Measurements from ENCODE around the gene SSNA1. TPM values are rescaled to one million over a fixed set of nuclear protein-coding genes. Genes with fewer than 3 reads are reported as not detected.

Gene SSNA1
- total and polyA plus RNA-seq, 5 donors from 2014 or later, result 54.3 to 150 (median 124) TPM

DNA sequence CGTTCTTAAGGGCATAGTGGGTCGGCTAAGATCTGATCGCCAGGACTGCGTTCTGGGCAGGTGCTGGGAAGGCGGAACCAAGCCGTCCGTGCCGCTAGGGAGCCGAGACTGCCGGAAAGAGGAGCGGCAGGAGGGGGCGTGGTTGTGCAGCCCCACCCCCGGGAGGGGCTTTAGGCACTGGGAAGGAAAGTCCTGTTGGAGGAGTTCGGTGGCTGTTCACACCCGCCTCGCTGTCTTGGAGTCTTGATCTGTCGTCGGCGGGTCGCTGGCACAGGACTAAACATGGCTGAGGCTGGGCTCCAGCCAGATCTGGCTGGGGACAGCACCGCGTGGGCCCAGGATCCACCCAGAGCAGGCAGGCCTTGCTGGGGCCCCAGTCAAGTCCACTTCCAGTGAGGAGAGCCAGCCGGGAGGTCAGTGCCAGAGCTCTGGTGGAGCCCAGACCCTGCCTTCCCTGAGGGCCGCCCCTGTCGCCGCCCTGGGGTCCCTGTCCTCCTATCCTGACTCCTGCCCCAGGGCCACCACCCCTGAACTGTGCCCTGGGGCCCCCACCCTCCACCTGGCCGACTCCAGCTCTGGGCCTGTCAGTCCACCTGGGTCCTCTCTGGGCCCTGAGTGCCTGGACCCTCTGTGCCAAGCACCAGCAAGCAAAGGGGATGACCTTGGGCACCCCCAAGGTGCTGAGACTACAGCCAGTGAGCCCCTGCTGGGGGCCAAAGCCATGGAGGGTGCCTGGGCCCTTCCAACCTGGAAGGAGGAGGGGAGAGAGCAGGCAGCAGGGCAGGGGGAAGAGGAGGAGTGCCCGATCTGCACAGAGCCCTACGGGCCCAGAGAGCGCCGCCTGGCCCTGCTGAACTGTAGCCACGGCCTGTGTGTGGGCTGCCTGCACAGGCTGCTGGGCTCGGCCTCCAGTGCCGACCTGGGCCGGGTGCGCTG is 29.1 kb downstream of the SSNA1 start:
- no peak overlapping the region for H3K27ac Mint-ChIP-seq
- H3K9me3 Mint-ChIP-seq, result no peaks in the 10 kb centered on the region
- no peak for ATAC-seq (ENCODE audit: low read depth in 2 of 2)
- no peak for DNase-seq
- no peak overlapping the region for H3K4me3 ChIP-seq (ENCODE audit: low read depth, low read length)
- no peaks in the 10 kb centered on the region for H3K27me3 Mint-ChIP-seq
- no peaks in the 10 kb centered on the region for H3K27me3 ChIP-seq (ENCODE audit: control insufficient read depth, insufficient read depth, low read length)
- no peaks in the 10 kb centered on the region for H3K9me3 ChIP-seq (ENCODE audit: control insufficient read depth in 2 of 2, low read length in 2 of 2)
- peak overlapping the region in 1 of 4 donors; percentile 47 for H3K4me3 Mint-ChIP-seq
- no peaks in the 10 kb centered on the region for H3K4me1 Mint-ChIP-seq
- no peaks in the 10 kb centered on the region for H3K36me3 Mint-ChIP-seq
- H3K27ac ChIP-seq (ENCODE audit: insufficient read depth, low read length, poor library complexity, severe bottlenecking), result no peak overlapping the region
- H3K36me3 ChIP-seq (ENCODE audit: control insufficient read depth, insufficient read depth, low read length), result no peaks in the 10 kb centered on the region
- H3K4me1 ChIP-seq (ENCODE audit: control insufficient read depth, insufficient read depth, low read length, poor library complexity, severe bottlenecking), result peaks cover 4% of the 10 kb centered on the region

DNA sequence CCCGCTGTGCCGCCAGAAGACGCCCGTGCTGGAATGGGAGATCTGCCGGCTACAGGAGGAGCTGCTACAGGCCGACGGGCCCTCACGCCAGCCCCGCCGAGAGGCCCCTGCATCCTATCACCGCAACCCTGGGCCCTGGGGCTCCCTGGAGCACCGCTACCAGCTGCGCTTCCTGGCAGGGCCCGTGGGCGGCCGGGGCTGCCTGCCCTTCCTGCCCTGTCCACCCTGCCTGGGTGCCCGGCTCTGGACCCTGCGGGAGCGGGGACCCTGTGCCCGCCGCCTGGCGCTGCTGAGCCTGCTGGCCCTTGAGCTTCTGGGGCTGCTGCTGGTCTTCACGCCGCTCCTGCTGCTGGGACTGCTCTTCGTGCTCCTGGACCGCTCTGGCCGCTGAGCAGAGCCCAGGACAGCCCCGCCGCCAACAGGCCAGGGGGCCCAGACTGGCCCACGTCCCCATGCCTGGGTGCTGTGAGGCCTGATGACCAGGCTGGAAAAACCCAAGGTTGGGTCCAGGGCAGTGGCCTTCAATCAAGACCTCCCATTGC is 29.8 kb downstream of the SSNA1 start:
- Mint-ChIP-seq H3K9me3 (no peaks in the 10 kb centered on the region), H3K36me3 (no peaks in the 10 kb centered on the region), H3K4me1 (peaks cover 0 to 6% (median under 1%) of the 10 kb centered on the region in 4 donors), H3K27me3 (no peaks in the 10 kb centered on the region), H3K27ac (no peak overlapping the region), H3K4me3 (no peak overlapping the region)
- no peaks in the 10 kb centered on the region for H3K36me3 ChIP-seq (ENCODE audit: control insufficient read depth, insufficient read depth, low read length)
- peaks cover 10% of the 10 kb centered on the region for H3K4me1 ChIP-seq (ENCODE audit: control insufficient read depth, insufficient read depth, low read length, poor library complexity, severe bottlenecking)
- no peak overlapping the region for H3K4me3 ChIP-seq (ENCODE audit: low read depth, low read length)
- H3K27me3 ChIP-seq (ENCODE audit: control insufficient read depth, insufficient read depth, low read length), result no peaks in the 10 kb centered on the region
- no peak for DNase-seq
- no peak overlapping the region for H3K27ac ChIP-seq (ENCODE audit: insufficient read depth, low read length, poor library complexity, severe bottlenecking)
- ATAC-seq (ENCODE audit: low read depth in 2 of 2), result no peak
- no peaks in the 10 kb centered on the region for H3K9me3 ChIP-seq (ENCODE audit: control insufficient read depth in 2 of 2, low read length in 2 of 2)

DNA sequence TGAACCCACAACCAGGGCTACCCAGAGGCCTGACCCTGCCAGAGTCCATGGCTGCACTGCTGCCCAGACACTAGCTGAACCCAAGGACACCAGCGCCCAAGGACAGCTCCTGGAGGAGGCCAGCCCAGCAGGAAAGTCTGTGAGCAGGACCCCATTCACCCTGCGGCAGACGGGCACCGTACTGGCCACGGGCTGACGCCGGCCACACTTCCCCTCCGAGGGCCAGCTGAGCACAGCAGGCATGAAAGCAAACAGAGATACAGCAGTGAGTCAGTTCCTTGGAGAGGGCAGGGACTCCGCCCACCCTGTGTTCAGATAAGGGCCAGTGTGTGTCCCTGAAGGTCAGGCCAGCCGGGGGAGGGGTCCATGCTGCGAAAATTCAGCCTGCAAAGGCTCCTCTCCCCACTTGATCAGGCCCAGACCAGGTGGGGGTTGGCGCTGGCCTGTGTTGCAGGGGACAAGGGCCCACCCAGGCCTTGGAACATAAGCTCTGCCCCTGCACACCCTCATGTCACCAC is 30.3 kb downstream of the SSNA1 start:
- no peak overlapping the region for H3K27ac Mint-ChIP-seq
- H3K4me3 Mint-ChIP-seq, result no peak overlapping the region
- H3K9me3 Mint-ChIP-seq, result no peaks in the 10 kb centered on the region

GRCh38 chr9:137219757-137220316 is 31.4 kb downstream of the SSNA1 start:
- Mint-ChIP-seq H3K4me1 (peaks cover 0 to 10% (median 3%) of the 10 kb centered on the region in 4 donors), H3K4me3 (peak overlapping the region in 3 of 4 donors; percentile 11 to 46 (median 25)), H3K27ac (no peak overlapping the region), H3K27me3 (no peaks in the 10 kb centered on the region), H3K9me3 (no peaks in the 10 kb centered on the region), H3K36me3 (no peaks in the 10 kb centered on the region)
- H3K4me1 ChIP-seq (ENCODE audit: control insufficient read depth, insufficient read depth, low read length, poor library complexity, severe bottlenecking), result peaks cover 17% of the 10 kb centered on the region
- no peaks in the 10 kb centered on the region for H3K9me3 ChIP-seq (ENCODE audit: control insufficient read depth in 2 of 2, low read length in 2 of 2)
- H3K36me3 ChIP-seq (ENCODE audit: control insufficient read depth, insufficient read depth, low read length), result no peaks in the 10 kb centered on the region
- H3K4me3 ChIP-seq (ENCODE audit: low read depth, low read length), result no peak overlapping the region
- DNase-seq, result no peak
- no peaks in the 10 kb centered on the region for H3K27me3 ChIP-seq (ENCODE audit: control insufficient read depth, insufficient read depth, low read length)
- ATAC-seq (ENCODE audit: low read depth in 2 of 2), result no peak
- no peak overlapping the region for H3K27ac ChIP-seq (ENCODE audit: insufficient read depth, low read length, poor library complexity, severe bottlenecking)

More for the DNA sequence above, 30.3 kb downstream of the SSNA1 start:
- Mint-ChIP-seq H3K36me3 (no peaks in the 10 kb centered on the region), H3K27me3 (no peaks in the 10 kb centered on the region), H3K4me1 (peaks cover 0 to 6% (median 3%) of the 10 kb centered on the region in 4 donors)
- Histone ChIP-seq H3K27me3 (ENCODE audit: control insufficient read depth, insufficient read depth, low read length) (no peaks in the 10 kb centered on the region), H3K4me1 (ENCODE audit: control insufficient read depth, insufficient read depth, low read length, poor library complexity, severe bottlenecking) (peaks cover 13% of the 10 kb centered on the region), H3K4me3 (ENCODE audit: low read depth, low read length) (no peak overlapping the region), H3K9me3 (ENCODE audit: control insufficient read depth in 2 of 2, low read length in 2 of 2) (no peaks in the 10 kb centered on the region), H3K27ac (ENCODE audit: insufficient read depth, low read length, poor library complexity, severe bottlenecking) (no peak overlapping the region), H3K36me3 (ENCODE audit: control insufficient read depth, insufficient read depth, low read length) (no peaks in the 10 kb centered on the region)
- ATAC-seq (ENCODE audit: low read depth in 2 of 2) (no peak), DNase-seq (no peak)

- Mint-ChIP-seq H3K27me3 (no peaks in the 10 kb centered on the region), H3K27ac (no peak overlapping the region), H3K4me3 (peak overlapping the region in 3 of 4 donors; percentile 15 to 73 (median 25)), H3K36me3 (no peaks in the 10 kb centered on the region), H3K4me1 (peaks cover 0 to 10% (median 3%) of the 10 kb centered on the region in 4 donors), H3K9me3 (no peaks in the 10 kb centered on the region)
- H3K9me3 ChIP-seq (ENCODE audit: control insufficient read depth in 2 of 2, low read length in 2 of 2), result no peaks in the 10 kb centered on the region
- H3K27ac ChIP-seq (ENCODE audit: insufficient read depth, low read length, poor library complexity, severe bottlenecking), result no peak overlapping the region
- DNase-seq (no peak), ATAC-seq (ENCODE audit: low read depth in 2 of 2) (no peak)
- H3K36me3 ChIP-seq (ENCODE audit: control insufficient read depth, insufficient read depth, low read length), result no peaks in the 10 kb centered on the region
- H3K27me3 ChIP-seq (ENCODE audit: control insufficient read depth, insufficient read depth, low read length), result no peaks in the 10 kb centered on the region
- no peak overlapping the region for H3K4me3 ChIP-seq (ENCODE audit: low read depth, low read length)
- peaks cover 17% of the 10 kb centered on the region for H3K4me1 ChIP-seq (ENCODE audit: control insufficient read depth, insufficient read depth, low read length, poor library complexity, severe bottlenecking)
Measured at GRCh38 chr9:137220317-137221094, 32.0 kb downstream of the SSNA1 start.

GRCh38 chr9:137221095-137221505 is 32.6 kb downstream of the SSNA1 start:
- H3K27me3 Mint-ChIP-seq, result no peaks in the 10 kb centered on the region
- no peak overlapping the region for H3K4me3 ChIP-seq (ENCODE audit: low read depth, low read length)
- H3K27me3 ChIP-seq (ENCODE audit: control insufficient read depth, insufficient read depth, low read length), result no peaks in the 10 kb centered on the region
- H3K36me3 ChIP-seq (ENCODE audit: control insufficient read depth, insufficient read depth, low read length), result no peaks in the 10 kb centered on the region
- DNase-seq (no peak), ATAC-seq (ENCODE audit: low read depth in 2 of 2) (no peak)
- peaks cover 17% of the 10 kb centered on the region for H3K4me1 ChIP-seq (ENCODE audit: control insufficient read depth, insufficient read depth, low read length, poor library complexity, severe bottlenecking)
- H3K9me3 Mint-ChIP-seq, result no peaks in the 10 kb centered on the region
- peaks cover 0 to 10% (median 3%) of the 10 kb centered on the region in 4 donors for H3K4me1 Mint-ChIP-seq
- H3K9me3 ChIP-seq (ENCODE audit: control insufficient read depth in 2 of 2, low read length in 2 of 2), result no peaks in the 10 kb centered on the region
- no peak overlapping the region for H3K27ac ChIP-seq (ENCODE audit: insufficient read depth, low read length, poor library complexity, severe bottlenecking)
- no peak overlapping the region for H3K27ac Mint-ChIP-seq
- no peaks in the 10 kb centered on the region for H3K36me3 Mint-ChIP-seq
- peak overlapping the region in 1 of 4 donors; percentile 73 for H3K4me3 Mint-ChIP-seq

- no peak overlapping the region for H3K4me3 Mint-ChIP-seq
- Histone ChIP-seq H3K27ac (ENCODE audit: insufficient read depth, low read length, poor library complexity, severe bottlenecking) (no peak overlapping the region), H3K36me3 (ENCODE audit: control insufficient read depth, insufficient read depth, low read length) (no peaks in the 10 kb centered on the region), H3K27me3 (ENCODE audit: control insufficient read depth, insufficient read depth, low read length) (no peaks in the 10 kb centered on the region), H3K9me3 (ENCODE audit: control insufficient read depth in 2 of 2, low read length in 2 of 2) (no peaks in the 10 kb centered on the region), H3K4me3 (ENCODE audit: low read depth, low read length) (no peak overlapping the region), H3K4me1 (ENCODE audit: control insufficient read depth, insufficient read depth, low read length, poor library complexity, severe bottlenecking) (peaks cover 17% of the 10 kb centered on the region)
- DNase-seq (peak in 1 of 3 donors; percentile 29), ATAC-seq (ENCODE audit: low read depth in 2 of 2) (no peak)
- no peak overlapping the region for H3K27ac Mint-ChIP-seq
- no peaks in the 10 kb centered on the region for H3K27me3 Mint-ChIP-seq
- H3K4me1 Mint-ChIP-seq, result peaks cover 0 to 10% (median 3%) of the 10 kb centered on the region in 4 donors
- no peaks in the 10 kb centered on the region for H3K36me3 Mint-ChIP-seq
- no peaks in the 10 kb centered on the region for H3K9me3 Mint-ChIP-seq
Measured at GRCh38 chr9:137221506-137222111, 33.1 kb downstream of the SSNA1 start.

Measured in CD4-positive, CD25-positive, alpha-beta regulatory T cell (primary cell).